ENCODE measurements around the gene C17orf114.

DNA sequence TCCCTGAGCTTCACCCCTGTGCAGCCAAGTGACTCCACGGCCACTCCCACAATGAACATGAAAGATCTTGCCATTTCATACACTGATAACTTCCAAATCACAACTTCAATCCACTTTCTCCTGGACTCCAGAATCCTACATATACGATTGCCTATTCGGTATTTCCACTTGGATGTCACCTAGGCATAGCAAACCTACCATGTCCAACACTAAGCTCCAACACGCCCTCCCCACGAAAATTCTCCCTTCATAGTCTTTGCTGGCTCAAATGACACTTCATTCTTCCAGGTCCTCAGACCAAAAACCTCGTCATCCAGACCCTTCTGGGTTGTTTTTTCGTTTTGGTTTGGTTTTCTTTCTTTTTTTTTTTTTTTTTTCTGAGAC lies 11.4 kb downstream of the C17orf114 start:
- TF ChIP-seq, protein P1, sequence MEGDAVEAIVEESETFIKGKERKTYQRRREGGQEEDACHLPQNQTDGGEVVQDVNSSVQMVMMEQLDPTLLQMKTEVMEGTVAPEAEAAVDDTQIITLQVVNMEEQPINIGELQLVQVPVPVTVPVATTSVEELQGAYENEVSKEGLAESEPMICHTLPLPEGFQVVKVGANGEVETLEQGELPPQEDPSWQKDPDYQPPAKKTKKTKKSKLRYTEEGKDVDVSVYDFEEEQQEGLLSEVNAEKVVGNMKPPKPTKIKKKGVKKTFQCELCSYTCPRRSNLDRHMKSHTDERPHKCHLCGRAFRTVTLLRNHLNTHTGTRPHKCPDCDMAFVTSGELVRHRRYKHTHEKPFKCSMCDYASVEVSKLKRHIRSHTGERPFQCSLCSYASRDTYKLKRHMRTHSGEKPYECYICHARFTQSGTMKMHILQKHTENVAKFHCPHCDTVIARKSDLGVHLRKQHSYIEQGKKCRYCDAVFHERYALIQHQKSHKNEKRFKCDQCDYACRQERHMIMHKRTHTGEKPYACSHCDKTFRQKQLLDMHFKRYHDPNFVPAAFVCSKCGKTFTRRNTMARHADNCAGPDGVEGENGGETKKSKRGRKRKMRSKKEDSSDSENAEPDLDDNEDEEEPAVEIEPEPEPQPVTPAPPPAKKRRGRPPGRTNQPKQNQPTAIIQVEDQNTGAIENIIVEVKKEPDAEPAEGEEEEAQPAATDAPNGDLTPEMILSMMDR (IDR thresholded peaks at IDR 0.05), result no peak
- TF ChIP-seq POLR2A (IDR thresholded peaks at IDR 0.05) (no peak), POLR2AphosphoS5 (IDR thresholded peaks at IDR 0.05) (no peak)
